WTC11 (cell line): ENCODE results near the gene BBS1. TPM values are rescaled to one million over a fixed set of nuclear protein-coding genes. Genes with fewer than 3 reads are reported as not detected.

Source experiments
- ATAC-seq: fragments of 200-7000 bp; cut with Tn5 transposase; 2 replicates; pipeline ENCODE4 v1.10.0; 2021; ENCODE audit warnings: mild to moderate bottlenecking, moderate library complexity
- CTCF ChIA-PET: fragments of 300-600 bp; sonication (Branson Sonifier 250); formaldehyde crosslinking; loops from one replicate; lab custom pipeline; 2021; ENCODE audit warnings: antibody characterized with exemption; lab: Charles Lee
- POLR2A ChIA-PET: fragments of 350-600 bp; sonication (Branson Sonifier 250); formaldehyde crosslinking; loops from one replicate; lab custom pipeline; 2021; ENCODE audit warnings: antibody characterized with exemption; lab: Charles Lee
- DNase-seq: peaks from one replicate; pipeline ENCODE4 v3.0.0; 2021; ENCODE audit warnings: low spot score
- H3K27ac Mint-ChIP-seq: 2 replicates; pipeline ENCODE4 v1.8.0; 2021; ENCODE audit warnings: mixed read lengths
- H3K27me3 Mint-ChIP-seq: 2 replicates; pipeline ENCODE4 v1.8.0; 2021; ENCODE audit warnings: low read depth, mild to moderate bottlenecking, moderate library complexity, mixed read lengths
- H3K36me3 Mint-ChIP-seq: 2 replicates; pipeline ENCODE4 v1.8.0; 2021; ENCODE audit warnings: mixed read lengths
- H3K4me1 Mint-ChIP-seq: 2 replicates; pipeline ENCODE4 v1.8.0; 2022; ENCODE audit warnings: mixed read lengths
- H3K4me3 Mint-ChIP-seq: 2 replicates; pipeline ENCODE4 v1.8.0; 2021; ENCODE audit warnings: mild to moderate bottlenecking, moderate library complexity, mixed read lengths
- H3K9me3 Mint-ChIP-seq: 2 replicates; pipeline ENCODE4 v1.8.0; 2021; ENCODE audit warnings: mixed read lengths
- ARID4B ChIP-seq: sonication (generic); formaldehyde crosslinking; IDR thresholded peaks from 2 replicates; pipeline ENCODE4 v1.8.0; 2023; ENCODE audit warnings: missing genetic modification reagents, mild to moderate bottlenecking, borderline replicate concordance
- CREB1 ChIP-seq: sonication (generic); formaldehyde crosslinking; IDR thresholded peaks from 2 replicates; pipeline ENCODE4 v1.8.0; 2023; ENCODE audit warnings: mild to moderate bottlenecking, missing genetic modification reagents
- E2F1 ChIP-seq: sonication (generic); formaldehyde crosslinking; IDR thresholded peaks from 2 replicates; pipeline ENCODE4 v1.8.0; 2022; ENCODE audit warnings: mild to moderate bottlenecking, missing genetic modification reagents
- E2F5 ChIP-seq: sonication (generic); formaldehyde crosslinking; IDR thresholded peaks from 2 replicates; pipeline ENCODE4 v1.8.1; 2022; ENCODE audit warnings: mild to moderate bottlenecking, moderate library complexity, missing genetic modification reagents
- GRHL2 ChIP-seq: fragments of 250-450 bp; sonication (Bioruptor Pico); IDR thresholded peaks from 2 replicates; pipeline ENCODE4 v1.8.0; 2022; ENCODE audit warnings: mild to moderate bottlenecking, moderate library complexity; ENCODE audit not compliant: insufficient replicate concordance, severe bottlenecking
- MYBL2 ChIP-seq: sonication (generic); formaldehyde crosslinking; IDR thresholded peaks from 2 replicates; pipeline ENCODE4 v1.8.1; 2023; ENCODE audit warnings: mild to moderate bottlenecking, moderate library complexity, missing genetic modification reagents
- PREB ChIP-seq: sonication (generic); formaldehyde crosslinking; IDR thresholded peaks from 2 replicates; pipeline ENCODE4 v1.8.1; 2022; ENCODE audit warnings: mild to moderate bottlenecking, missing genetic modification reagents, moderate library complexity, borderline replicate concordance
- RORB ChIP-seq: fragments of 250-450 bp; sonication (Bioruptor Pico); IDR thresholded peaks from 2 replicates; pipeline ENCODE4 v1.9.0; 2021; ENCODE audit warnings: mild to moderate bottlenecking
- SMAD4 ChIP-seq: sonication (generic); formaldehyde crosslinking; IDR thresholded peaks from 2 replicates; pipeline ENCODE4 v1.8.0; 2022; ENCODE audit warnings: mild to moderate bottlenecking, missing genetic modification reagents
- SOX15 ChIP-seq: fragments of 250-450 bp; sonication (Bioruptor Pico); IDR thresholded peaks from 2 replicates; pipeline ENCODE4 v1.9.0; 2021; ENCODE audit warnings: mild to moderate bottlenecking
- SP1 ChIP-seq: sonication (generic); formaldehyde crosslinking; conservative IDR thresholded peaks from 2 replicates; pipeline ENCODE4 v1.8.1; 2022; ENCODE audit warnings: missing genetic modification reagents
- TCF7 ChIP-seq: sonication (generic); formaldehyde crosslinking; IDR thresholded peaks from 2 replicates; pipeline ENCODE4 v1.8.0; 2022; ENCODE audit warnings: mild to moderate bottlenecking, low read depth, missing genetic modification reagents, moderate library complexity
- USF2 ChIP-seq: sonication (generic); formaldehyde crosslinking; IDR thresholded peaks from 2 replicates; pipeline ENCODE4 v1.8.1; 2023; ENCODE audit warnings: mild to moderate bottlenecking, missing genetic modification reagents, moderate library complexity
- ZBTB21 ChIP-seq: sonication (generic); formaldehyde crosslinking; IDR thresholded peaks from 2 replicates; pipeline ENCODE4 v1.8.1; 2023; ENCODE audit warnings: mild to moderate bottlenecking, missing genetic modification reagents, borderline replicate concordance
- ZBTB43 ChIP-seq: sonication (generic); formaldehyde crosslinking; IDR thresholded peaks from 2 replicates; pipeline ENCODE4 v1.8.1; 2023; ENCODE audit warnings: mild to moderate bottlenecking, missing genetic modification reagents
- ZNF138 ChIP-seq: sonication (generic); formaldehyde crosslinking; conservative IDR thresholded peaks from 2 replicates; pipeline ENCODE4 v1.8.1; 2022; ENCODE audit warnings: mild to moderate bottlenecking, moderate library complexity, missing genetic modification reagents
- ZNF232 ChIP-seq: sonication (generic); formaldehyde crosslinking; IDR thresholded peaks from 2 replicates; pipeline ENCODE4 v1.8.0; 2022; ENCODE audit warnings: mild to moderate bottlenecking, missing genetic modification reagents
- ZNF317 ChIP-seq: sonication (generic); formaldehyde crosslinking; IDR thresholded peaks from 2 replicates; pipeline ENCODE4 v1.8.1; 2023; ENCODE audit warnings: low read depth, mild to moderate bottlenecking, moderate library complexity, missing genetic modification reagents, borderline replicate concordance
- ZNF416 ChIP-seq: fragments of 250-450 bp; sonication (Bioruptor Pico); IDR thresholded peaks from 2 replicates; pipeline ENCODE4 v1.9.0; 2021; ENCODE audit warnings: mild to moderate bottlenecking, inconsistent platforms
- total RNA-seq: library from RNA; stranded (reverse); gene quantifications from 3 replicates; pipeline ENCODE4 v1.2.3, GENCODE V29; 2021

BBS1 gene
- total RNA-seq, 1 experiment from 2014 or later, result 26.8 TPM

GRCh38 chr11:66557733-66558326 lies 47.4 kb downstream of the BBS1 start:
- H3K9me3 Mint-ChIP-seq, result no peaks in the 10 kb centered on the region
- POLR2A ChIA-PET, result no interaction called here
- H3K4me3 Mint-ChIP-seq, result no peak overlapping the region
- H3K36me3 Mint-ChIP-seq, result peaks cover 22% of the 10 kb centered on the region
- no peak for DNase-seq
- peaks cover 6% of the 10 kb centered on the region for H3K27me3 Mint-ChIP-seq
- TF ChIP-seq ZBTB43 (CRISPR knock-in tag) (no peak), CREB1 (CRISPR knock-in tag) (no peak), ZNF317 (CRISPR knock-in tag) (no peak), TCF7 (CRISPR knock-in tag) (no peak), ZBTB21 (no peak), USF2 (CRISPR knock-in tag) (no peak), RORB (CRISPR knock-in tag) (no peak), E2F5 (no peak), SOX15 (CRISPR knock-in tag) (no peak), GRHL2 (CRISPR knock-in tag) (no peak), ZNF232 (CRISPR knock-in tag) (no peak), ZNF416 (CRISPR knock-in tag) (no peak), MYBL2 (no peak), SP1 (CRISPR knock-in tag) (no peak), SMAD4 (CRISPR knock-in tag) (no peak), E2F1 (CRISPR knock-in tag) (no peak), PREB (CRISPR knock-in tag) (no peak), ARID4B (CRISPR knock-in tag) (no peak), ZNF138 (no peak)
- TF ChIP-seq, all 79 proteins: peak for 0
- CTCF ChIA-PET, result interaction anchor here (1.2 kb wide), 1 partner anchor 66 kb away, joined by 3 read pairs; no protein-coding TSS in a partner anchor
- no peaks in the 10 kb centered on the region for H3K4me1 Mint-ChIP-seq
- ATAC-seq, result no peak
- no peak overlapping the region for H3K27ac Mint-ChIP-seq
